GM23248 (cell line): ENCODE data around the gene TMEM165.

ENCODE experiments used
- EZH2 ChIP-seq: fragments of 200-600 bp; sonication (generic); IDR thresholded peaks from 2 replicates; pipeline ENCODE4 v1.6.1; 2018; ENCODE audit warnings: antibody characterized with exemption, mild to moderate bottlenecking; ENCODE audit not compliant: insufficient read depth, poor library complexity, severe bottlenecking
- EZH2phosphoT487 ChIP-seq: fragments of 200-600 bp; sonication (generic); IDR thresholded peaks from 2 replicates; pipeline ENCODE4 v1.6.1; 2018; ENCODE audit warnings: antibody characterized with exemption, moderate library complexity, mild to moderate bottlenecking, low read depth; ENCODE audit not compliant: insufficient read depth

- TF ChIP-seq EZH2 (no peak), EZH2phosphoT487 (no peak)
These were observed 38.7 kb upstream of the TMEM165 start for GRCh38 chr4:55356991-55357461.
